Psoas muscle (tissue), 8 donors: Measurements from ENCODE around the gene SCYGR3. TPM values are rescaled to one million over a fixed set of nuclear protein-coding genes. Genes with fewer than 3 reads are reported as not detected.

Experiments used
- ATAC-seq, 4 donors: fragments of 200-7000 bp; cut with Tn5 transposase; one replicate each; pipeline ENCODE4 v1.9.1; 2020; ENCODE audit warnings: moderate library complexity in 3 of 4, mild to moderate bottlenecking in 2 of 4
- DNase-seq, 2 donors: peaks; one replicate each; pipeline ENCODE4 v3.0.0-alpha.2; 2020
- H3K27ac ChIP-seq: fragments of 200-600 bp; one replicate; pipeline ENCODE4 v1.8.0; 2022
- H3K27me3 ChIP-seq, 3 donors: fragments of 200-600 bp in 1 of 3; one replicate each; pipeline versions ENCODE4 v1.6.1 to v1.8.0; 2013 to 2022; ENCODE audit warnings: low read length in 2 of 3, mild to moderate bottlenecking in 2 of 3, moderate library complexity in 1 of 3; ENCODE audit not compliant: insufficient read depth in 3 of 3
- H3K36me3 ChIP-seq, 2 donors: fragments of 200-600 bp in 1 of 2; one replicate each; pipeline versions ENCODE4 v1.6.1 to v1.8.0; 2013 to 2022; ENCODE audit warnings: low read depth in 1 of 2, mild to moderate bottlenecking in 1 of 2, moderate library complexity in 1 of 2; ENCODE audit not compliant: insufficient read depth in 1 of 2
- H3K4me1 ChIP-seq: fragments of 200-600 bp; one replicate; pipeline ENCODE4 v1.8.0; 2022
- H3K4me3 ChIP-seq: fragments of 200-600 bp; one replicate; pipeline ENCODE4 v1.8.0; 2022; ENCODE audit warnings: mild to moderate bottlenecking
- H3K9me3 ChIP-seq: fragments of 200-600 bp; one replicate; pipeline ENCODE4 v1.8.0; 2022
- WGBS, 3 donors: extraction: QIAGEN DNeasy Blood & Tissue Kit; methylation state at CpG; one replicate each; pipeline versions ENCODE4 v1.1.6 to v1.1.7; 2013; 5-methylcytosine and 5-hydroxymethylcytosine counted together
- intact Hi-C, 2 donors: fragments of 100-400 bp; cut with DNase I; formaldehyde crosslinking; loops; one replicate each; pipeline versions ENCODE4 v1.11.0 to v1.14.2; 2022
- polyA plus RNA-seq, 3 donors: library from polyadenylated mRNA; stranded (reverse); fragments of 200-250 nt; gene quantifications; one replicate each; pipeline ENCODE4 v1.2.3, GENCODE V29; 2013
- total RNA-seq, 4 donors: library from RNA; stranded (reverse); fragmentation: NEBNext Ultra II Directional in 2 of 4; extraction: Animal tissue kit (Norgen Biotek cat#: 25700) in 2 of 4; gene quantifications; one replicate each; pipeline versions ENCODE4 v1.2.1 to v1.2.4, GENCODE V29; 2021 to 2023
- TF ChIP-seq, protein P1 (sequence below): fragments of 200-600 bp; IDR thresholded peaks from one replicate; pipeline ENCODE4 v1.8.0; 2022; ENCODE audit warnings: antibody characterized with exemption
- donor health status: healthy with polysubstance abuse.
- donor health status: DM: no; HTN: no; CAD: no; lungs with moderate emphysema.
- donor health status: Bipolar disorder and iron deficiency.
- donor health status: healthy.
- donor health status: DM: yes; HTN: yes; CAD: no.
- donor health status: DM: no; HTN: no; CAD: no.
- donor health status: DM: no; HTN: no; CAD: no.
- donor health status: DM: yes; HTN: yes; CAD: no.

SCYGR3 gene
- total and polyA plus RNA-seq, 7 donors, result not detected

DNA sequence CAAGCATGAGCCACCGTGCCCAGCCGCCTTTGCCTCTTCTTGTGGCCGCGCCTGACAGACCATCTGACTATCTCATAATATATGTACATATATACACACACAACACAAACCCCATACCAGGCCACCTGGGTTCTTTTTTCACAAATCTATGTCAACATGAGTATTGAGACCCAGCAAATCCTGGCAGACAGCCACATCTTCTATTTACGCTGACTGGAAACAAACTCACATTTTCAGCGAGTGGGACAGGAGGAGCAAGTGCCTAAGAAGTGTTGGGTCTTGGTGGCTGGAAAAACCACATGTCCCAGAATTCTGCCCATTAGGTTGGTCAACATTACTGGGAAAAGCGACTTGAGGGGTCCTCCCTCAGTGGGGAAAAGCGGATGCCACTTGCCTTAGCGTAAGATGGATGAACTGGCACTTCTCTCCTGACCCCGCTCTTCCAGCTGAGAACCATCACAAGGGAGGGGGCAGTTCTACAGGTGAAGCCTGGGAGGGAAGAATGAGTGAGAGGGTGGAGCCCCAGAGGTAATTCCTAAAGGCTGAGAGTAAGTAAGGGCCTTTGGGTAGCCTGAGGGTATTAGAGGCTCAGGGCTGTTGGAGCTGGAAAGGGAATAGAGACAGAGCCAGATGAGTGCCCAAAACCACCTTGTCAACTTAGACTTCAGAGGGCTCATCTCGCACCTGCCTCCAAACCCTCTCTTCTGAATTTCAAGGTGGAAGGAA is 1.9 kb downstream of the SCYGR3 start:
- WGBS, 3 donors, result 83 to 88% (median 84%) methylated on average over 11 of the region's 11 CpGs
- ATAC-seq, result no peak
- Histone ChIP-seq H3K9me3 (no peaks in the 10 kb centered on the region), H3K27me3 (peaks cover 0 to 4% (median 0%) of the 10 kb centered on the region in 3 donors), H3K4me3 (no peak overlapping the region), H3K27ac (no peak overlapping the region), H3K36me3 (no peaks in the 10 kb centered on the region), H3K4me1 (no peaks in the 10 kb centered on the region)
- TF ChIP-seq, protein P1, sequence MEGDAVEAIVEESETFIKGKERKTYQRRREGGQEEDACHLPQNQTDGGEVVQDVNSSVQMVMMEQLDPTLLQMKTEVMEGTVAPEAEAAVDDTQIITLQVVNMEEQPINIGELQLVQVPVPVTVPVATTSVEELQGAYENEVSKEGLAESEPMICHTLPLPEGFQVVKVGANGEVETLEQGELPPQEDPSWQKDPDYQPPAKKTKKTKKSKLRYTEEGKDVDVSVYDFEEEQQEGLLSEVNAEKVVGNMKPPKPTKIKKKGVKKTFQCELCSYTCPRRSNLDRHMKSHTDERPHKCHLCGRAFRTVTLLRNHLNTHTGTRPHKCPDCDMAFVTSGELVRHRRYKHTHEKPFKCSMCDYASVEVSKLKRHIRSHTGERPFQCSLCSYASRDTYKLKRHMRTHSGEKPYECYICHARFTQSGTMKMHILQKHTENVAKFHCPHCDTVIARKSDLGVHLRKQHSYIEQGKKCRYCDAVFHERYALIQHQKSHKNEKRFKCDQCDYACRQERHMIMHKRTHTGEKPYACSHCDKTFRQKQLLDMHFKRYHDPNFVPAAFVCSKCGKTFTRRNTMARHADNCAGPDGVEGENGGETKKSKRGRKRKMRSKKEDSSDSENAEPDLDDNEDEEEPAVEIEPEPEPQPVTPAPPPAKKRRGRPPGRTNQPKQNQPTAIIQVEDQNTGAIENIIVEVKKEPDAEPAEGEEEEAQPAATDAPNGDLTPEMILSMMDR, result no peak
- intact Hi-C loops, result no loop called here
- no peak for DNase-seq

DNA sequence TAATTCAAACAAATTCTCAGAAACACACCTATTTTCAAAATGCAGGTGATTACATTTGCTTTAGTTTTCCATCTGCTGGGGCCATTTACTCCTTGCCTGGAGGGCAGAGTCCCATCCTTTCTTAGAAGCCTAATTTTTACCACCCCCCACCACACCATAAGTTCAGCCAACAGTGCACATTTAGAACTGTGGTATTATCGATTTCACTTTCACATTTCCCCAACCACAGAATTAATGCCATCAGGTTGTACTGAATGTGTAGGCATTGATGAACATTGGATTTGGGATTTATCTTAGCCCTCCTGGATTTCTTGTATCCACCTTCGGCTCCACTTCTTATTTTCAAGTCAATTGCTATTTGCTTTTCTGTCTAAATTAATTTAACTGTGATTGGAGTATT is 4.5 kb downstream of the SCYGR3 start:
- no peaks in the 10 kb centered on the region for H3K27me3 ChIP-seq
- no peaks in the 10 kb centered on the region for H3K4me1 ChIP-seq
- no peak overlapping the region for H3K4me3 ChIP-seq
- DNase-seq (no peak), ATAC-seq (no peak)
- intact Hi-C loops, result no loop called here
- 86 to 92% (median 87%) methylated on average over 2 of the region's 2 CpGs for WGBS, 3 donors
- H3K9me3 ChIP-seq, result no peaks in the 10 kb centered on the region
- H3K27ac ChIP-seq, result no peak overlapping the region
- TF ChIP-seq, protein P1, result no peak
- H3K36me3 ChIP-seq, result no peaks in the 10 kb centered on the region

DNA sequence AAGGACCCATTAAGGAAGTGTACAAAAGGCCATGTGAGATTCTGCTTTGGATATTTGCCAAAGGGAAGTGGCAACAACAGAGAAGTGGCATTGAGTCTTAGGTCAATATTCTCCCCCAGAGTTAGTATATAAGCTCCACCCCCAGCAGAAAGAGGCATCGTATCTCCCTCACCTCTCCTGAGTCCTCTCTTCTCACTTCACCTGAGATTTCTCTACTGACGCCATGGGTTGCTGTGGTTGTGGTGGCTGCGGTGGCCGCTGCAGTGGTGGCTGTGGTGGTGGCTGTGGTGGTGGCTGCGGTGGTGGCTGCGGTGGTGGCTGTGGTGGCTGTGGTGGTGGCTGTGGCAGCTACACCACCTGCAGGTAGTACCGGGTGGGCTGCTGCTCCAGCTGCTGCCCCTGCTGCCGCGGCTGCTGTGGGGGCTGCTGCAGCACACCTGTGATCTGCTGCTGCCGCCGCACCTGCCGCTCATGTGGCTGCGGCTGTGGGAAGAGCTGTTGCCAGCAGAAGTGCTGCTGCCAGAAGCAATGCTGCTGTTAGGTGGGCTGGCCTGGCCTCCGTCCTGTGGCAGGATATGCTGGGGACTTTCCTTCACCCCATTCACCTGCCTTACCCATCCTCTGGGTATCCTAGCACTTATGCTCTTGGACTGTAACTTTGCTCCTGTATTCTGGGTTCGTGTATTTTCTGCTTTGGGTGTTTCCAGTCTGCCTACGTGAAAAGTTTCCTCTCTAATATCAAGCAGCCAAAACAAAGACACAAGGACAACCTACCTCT is 5.9 kb downstream of the SCYGR3 start:
- Histone ChIP-seq H3K36me3 (no peaks in the 10 kb centered on the region), H3K4me1 (no peaks in the 10 kb centered on the region), H3K9me3 (no peaks in the 10 kb centered on the region), H3K27ac (no peak overlapping the region), H3K27me3 (no peaks in the 10 kb centered on the region), H3K4me3 (no peak overlapping the region)
- ATAC-seq (no peak), DNase-seq (no peak)
- TF ChIP-seq, protein P1, result no peak
- intact Hi-C loops, result no loop called here
- WGBS, 3 donors, result 71 to 77% (median 76%) methylated on average over 11 to 16 of the region's 16 CpGs

DNA sequence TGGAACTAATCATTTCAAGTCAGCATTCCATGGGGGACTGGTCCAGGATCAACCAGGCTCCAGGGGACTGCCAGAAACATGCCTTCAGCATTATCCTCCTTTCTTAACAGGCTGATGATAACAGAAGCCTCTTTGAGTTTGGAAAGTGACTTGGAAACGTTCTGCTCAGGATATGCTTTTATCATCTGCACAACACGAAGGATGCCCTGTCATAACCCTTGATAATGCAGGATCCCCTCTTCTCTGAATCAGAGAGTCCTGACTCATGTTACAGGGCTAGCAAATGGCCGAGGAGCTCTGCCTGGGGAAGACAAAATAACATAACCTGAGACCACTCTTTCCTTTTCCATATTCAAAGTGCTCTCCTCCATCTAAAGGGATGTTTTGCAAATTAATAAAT is 6.7 kb downstream of the SCYGR3 start:
- H3K27me3 ChIP-seq, result no peaks in the 10 kb centered on the region
- no peak for ATAC-seq

More for the DNA sequence above, 6.7 kb downstream of the SCYGR3 start:
- no peak overlapping the region for H3K4me3 ChIP-seq
- H3K9me3 ChIP-seq, result no peaks in the 10 kb centered on the region
- TF ChIP-seq, protein P1, result no peak
- intact Hi-C loops, result no loop called here
- DNase-seq, result no peak
- H3K4me1 ChIP-seq, result no peaks in the 10 kb centered on the region
- 36 to 48% (median 45%) methylated on average over 3 of the region's 3 CpGs for WGBS, 3 donors
- no peak overlapping the region for H3K27ac ChIP-seq
- H3K36me3 ChIP-seq, result no peaks in the 10 kb centered on the region
